Choroid plexus epithelial cell (primary cell): ENCODE results near the gene PDE9A.
"Not testable (repeated sequence)": the region's sequence is repeated elsewhere in the genome, so short reads cannot be mapped to it uniquely, and the experiment has no call there.

Experiments used
- DNase-seq: peaks from one replicate; pipeline ENCODE4 v3.0.0-alpha.2; 2010; ENCODE audit warnings: low read depth
- H3K4me3 ChIP-seq: 2 replicates; pipeline ENCODE4 v1.5.1; 2011; ENCODE audit warnings: low read depth, mild to moderate bottlenecking, control low read depth, low read length, moderate library complexity
- TF ChIP-seq, protein P1 (sequence below): conservative IDR thresholded peaks from 2 replicates; pipeline ENCODE4 v1.5.1; 2011; ENCODE audit warnings: low read depth, mild to moderate bottlenecking, control low read depth, inconsistent platforms, low read length, moderate library complexity

Gene PDE9A

DNA sequence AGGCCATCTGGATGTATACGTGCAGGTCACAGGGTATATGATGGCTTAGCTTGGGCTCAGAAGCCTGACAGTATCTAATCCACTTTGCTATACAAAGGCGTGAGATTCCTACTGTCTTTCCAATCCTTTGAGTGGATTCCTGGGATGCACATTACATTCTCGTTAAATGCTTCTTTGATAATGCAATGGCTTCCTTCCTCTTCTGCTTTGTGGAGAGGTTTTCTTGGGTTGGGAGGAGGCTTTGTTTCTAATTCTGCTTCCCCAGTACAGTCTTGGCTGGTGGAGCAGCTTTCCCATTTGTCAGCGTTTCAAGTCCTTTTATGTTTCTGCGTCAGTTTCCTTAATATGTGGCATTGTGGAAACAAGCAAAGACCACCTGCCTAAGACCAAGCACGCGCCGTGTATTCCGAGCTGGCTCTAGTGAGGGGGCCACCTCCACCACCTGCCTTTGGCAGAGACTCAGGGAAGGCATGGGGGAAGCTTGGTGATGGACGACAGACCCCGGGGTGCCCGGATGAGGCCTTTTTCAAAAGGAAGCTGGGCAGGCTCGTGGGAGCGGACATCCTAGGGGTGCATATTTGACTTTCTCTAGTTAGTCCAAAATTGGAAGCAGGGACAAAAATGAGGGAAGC, 153.2 kb downstream of the PDE9A start:
- TF ChIP-seq, protein P1, sequence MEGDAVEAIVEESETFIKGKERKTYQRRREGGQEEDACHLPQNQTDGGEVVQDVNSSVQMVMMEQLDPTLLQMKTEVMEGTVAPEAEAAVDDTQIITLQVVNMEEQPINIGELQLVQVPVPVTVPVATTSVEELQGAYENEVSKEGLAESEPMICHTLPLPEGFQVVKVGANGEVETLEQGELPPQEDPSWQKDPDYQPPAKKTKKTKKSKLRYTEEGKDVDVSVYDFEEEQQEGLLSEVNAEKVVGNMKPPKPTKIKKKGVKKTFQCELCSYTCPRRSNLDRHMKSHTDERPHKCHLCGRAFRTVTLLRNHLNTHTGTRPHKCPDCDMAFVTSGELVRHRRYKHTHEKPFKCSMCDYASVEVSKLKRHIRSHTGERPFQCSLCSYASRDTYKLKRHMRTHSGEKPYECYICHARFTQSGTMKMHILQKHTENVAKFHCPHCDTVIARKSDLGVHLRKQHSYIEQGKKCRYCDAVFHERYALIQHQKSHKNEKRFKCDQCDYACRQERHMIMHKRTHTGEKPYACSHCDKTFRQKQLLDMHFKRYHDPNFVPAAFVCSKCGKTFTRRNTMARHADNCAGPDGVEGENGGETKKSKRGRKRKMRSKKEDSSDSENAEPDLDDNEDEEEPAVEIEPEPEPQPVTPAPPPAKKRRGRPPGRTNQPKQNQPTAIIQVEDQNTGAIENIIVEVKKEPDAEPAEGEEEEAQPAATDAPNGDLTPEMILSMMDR, result no peak
- no peak overlapping the region for H3K4me3 ChIP-seq
- DNase-seq, result no peak

DNA sequence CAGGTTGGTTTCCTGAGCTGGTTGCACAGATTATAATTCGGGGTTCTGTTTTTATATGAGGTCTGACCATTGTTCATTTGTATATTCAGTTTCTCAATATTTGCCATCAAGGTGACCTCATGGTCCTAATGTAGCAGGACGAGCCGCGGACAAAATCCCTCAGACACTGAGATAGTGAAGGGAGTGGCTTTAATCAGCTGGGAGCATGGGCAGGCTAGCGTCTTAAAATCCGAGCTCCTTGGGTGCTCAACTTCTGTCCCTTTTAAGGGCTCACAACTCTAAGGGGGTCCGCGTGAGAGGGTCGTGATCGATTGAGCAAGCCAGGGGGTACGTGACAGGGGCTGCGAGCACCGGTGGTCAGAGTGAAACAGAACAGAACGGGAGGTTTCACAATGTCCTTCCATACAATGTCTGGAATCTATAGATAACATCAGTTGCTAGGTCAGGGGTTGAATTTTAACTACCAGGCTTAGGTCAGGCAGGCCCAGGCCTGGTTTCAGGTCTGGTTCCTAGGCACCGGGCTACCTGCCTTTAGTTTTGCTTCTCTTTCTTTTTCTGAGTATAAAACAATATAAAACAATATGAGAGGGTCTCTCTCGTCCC, 154.0 kb downstream of the PDE9A start:
- not testable (repeated sequence) for H3K4me3 ChIP-seq

GRCh38 chr21:42807938-42808613, 154.7 kb downstream of the PDE9A start:
- TF ChIP-seq, protein P1, result no peak
- H3K4me3 ChIP-seq, result no peak overlapping the region
- DNase-seq, result no peak

More for the DNA sequence above, 154.0 kb downstream of the PDE9A start:
- DNase-seq, result not testable (repeated sequence)

GRCh38 chr21:42809171-42809570, 155.8 kb downstream of the PDE9A start:
- TF ChIP-seq, protein P1, result no peak
- H3K4me3 ChIP-seq, result no peak overlapping the region

DNA sequence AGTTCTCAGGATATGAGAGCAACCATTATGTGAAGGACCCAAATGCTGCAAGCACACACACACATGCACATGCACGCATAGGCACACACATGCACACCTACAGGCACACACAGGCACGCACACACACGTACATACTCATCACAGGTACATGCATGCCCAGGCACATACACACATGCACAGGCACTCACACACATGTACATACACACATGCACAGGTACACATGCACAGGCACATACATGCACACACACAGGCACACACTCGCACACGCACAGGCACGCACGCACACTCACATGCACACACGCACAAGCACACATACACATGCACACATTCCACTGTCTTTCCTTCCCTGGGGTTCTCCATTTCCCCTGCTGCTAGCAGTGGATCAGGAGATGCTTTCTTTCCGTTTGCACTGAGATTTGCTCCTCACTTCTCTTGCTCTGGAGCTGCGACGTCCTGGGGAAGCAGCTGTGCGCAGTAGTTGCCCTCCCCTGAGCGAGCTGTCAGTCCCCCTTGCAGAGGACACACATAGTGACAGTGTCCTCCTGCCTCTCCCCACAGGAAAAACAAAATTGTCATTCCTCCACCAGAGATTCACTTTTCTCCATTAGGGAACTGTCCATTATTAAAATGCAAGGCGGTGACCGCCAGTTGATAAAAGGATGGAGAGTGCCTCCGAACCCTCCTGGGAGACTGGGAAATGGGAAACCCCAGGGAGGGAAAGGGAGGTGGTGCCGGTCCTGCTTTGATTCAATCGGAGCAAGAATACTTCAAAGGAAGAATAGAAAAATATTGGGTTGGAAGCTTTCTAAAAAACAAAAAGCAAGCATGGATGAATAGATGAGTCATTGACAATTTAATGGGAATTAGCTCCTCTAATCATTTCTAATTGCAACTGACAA, 156.4 kb downstream of the PDE9A start:
- TF ChIP-seq, protein P1, result no peak

More at GRCh38 chr21:42809171-42809570, 155.8 kb downstream of the PDE9A start:
- DNase-seq, result no peak

GRCh38 chr21:42811960-42812359, 158.5 kb downstream of the PDE9A start:
- no peak for DNase-seq
- H3K4me3 ChIP-seq, result no peak overlapping the region
- TF ChIP-seq, protein P1, result no peak

More for the DNA sequence above, 156.4 kb downstream of the PDE9A start:
- H3K4me3 ChIP-seq, result no peak overlapping the region
- no peak for DNase-seq

DNA sequence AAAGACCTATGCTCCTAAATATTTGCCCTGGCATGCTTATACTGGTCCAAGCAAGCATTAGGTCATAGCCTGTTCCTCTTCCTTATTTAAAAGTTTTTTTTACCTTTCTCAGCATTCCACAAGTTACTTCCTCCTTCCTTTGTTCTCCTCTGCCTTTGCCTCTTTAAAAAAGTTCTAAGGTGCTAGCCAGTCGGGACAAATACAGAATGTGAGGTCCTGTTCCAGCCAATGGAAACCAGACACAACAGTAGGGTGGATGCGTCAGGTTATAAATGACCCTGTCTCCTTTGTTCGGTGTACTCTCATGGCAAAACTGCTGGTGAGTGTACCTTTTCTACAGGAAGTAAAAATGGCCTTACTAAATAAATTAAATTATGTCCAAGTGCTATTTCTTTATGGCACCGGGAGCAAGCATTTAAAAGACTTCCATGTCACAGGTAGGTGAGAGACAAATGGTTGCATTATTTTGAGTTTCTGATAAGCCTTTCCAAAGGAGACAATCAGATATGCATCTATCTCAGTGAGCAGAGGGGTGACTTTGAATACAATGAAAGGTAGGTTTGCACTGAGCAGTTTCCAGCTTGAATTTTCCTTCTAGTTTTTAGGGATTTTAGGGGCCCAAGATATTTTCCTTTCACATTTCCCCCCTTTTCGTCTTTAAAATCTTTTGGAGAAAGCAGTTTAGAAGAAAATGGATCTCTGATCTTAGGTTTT, 159.3 kb downstream of the PDE9A start:
- not testable (repeated sequence) for DNase-seq, H3K4me3 ChIP-seq
